Neural cell (in vitro differentiated cells): ENCODE results near the gene SMIM1.

Experiments
- CTCF ChIP-seq: fragments of 450-650 bp; IDR thresholded peaks from 2 replicates; pipeline ENCODE4 v1.5.1; 2014; ENCODE audit warnings: antibody characterized with exemption, mild to moderate bottlenecking, moderate library complexity; ENCODE audit not compliant: poor library complexity, severe bottlenecking
- EP300 ChIP-seq: fragments of 450-650 bp; conservative IDR thresholded peaks from 2 replicates; pipeline ENCODE4 v1.6.1; 2014; ENCODE audit warnings: antibody characterized with exemption, mild to moderate bottlenecking, moderate library complexity; ENCODE audit not compliant: poor library complexity, severe bottlenecking
- POLR2AphosphoS5 ChIP-seq: IDR thresholded peaks from 2 replicates; pipeline ENCODE4 v1.6.1; 2012

- no peak for TF ChIP-seq CTCF
- no peak for TF ChIP-seq POLR2AphosphoS5
- TF ChIP-seq EP300 = no peak
Measured at GRCh38 chr1:3749512-3749911, 23.0 kb upstream of the SMIM1 start.
